Activated naive CD8-positive, alpha-beta T cell (primary cell): ENCODE data around the gene NTHL1.
"Not testable (repeated sequence)": the region's sequence is repeated elsewhere in the genome, so short reads cannot be mapped to it uniquely, and the experiment has no call there.

Source experiments
- H3K27ac Mint-ChIP-seq: one replicate; pipeline ENCODE4 v1.8.0; 2021; ENCODE audit warnings: mixed read lengths
- H3K27me3 Mint-ChIP-seq: one replicate; pipeline ENCODE4 v1.8.0; 2021; ENCODE audit warnings: mixed read lengths
- H3K36me3 Mint-ChIP-seq: one replicate; pipeline ENCODE4 v1.8.0; 2021; ENCODE audit warnings: mixed read lengths
- H3K4me1 Mint-ChIP-seq: one replicate; pipeline ENCODE4 v1.8.0; 2021; ENCODE audit warnings: low read depth, mixed read lengths
- H3K4me3 Mint-ChIP-seq: one replicate; pipeline ENCODE4 v1.8.0; 2021; ENCODE audit warnings: mild to moderate bottlenecking, mixed read lengths
- H3K9me3 Mint-ChIP-seq: one replicate; pipeline ENCODE4 v1.8.0; 2021; ENCODE audit warnings: low read depth, mixed read lengths

NTHL1 gene

GRCh38 chr16:2034696-2035430, 12.8 kb downstream of the NTHL1 start:
- no peaks in the 10 kb centered on the region for H3K36me3 Mint-ChIP-seq
- no peaks in the 10 kb centered on the region for H3K4me1 Mint-ChIP-seq
- no peaks in the 10 kb centered on the region for H3K9me3 Mint-ChIP-seq
- H3K27me3 Mint-ChIP-seq, result no peaks in the 10 kb centered on the region
- no peak overlapping the region for H3K27ac Mint-ChIP-seq
- H3K4me3 Mint-ChIP-seq, result no peak overlapping the region

- H3K4me3 Mint-ChIP-seq, H3K27me3 Mint-ChIP-seq, H3K9me3 Mint-ChIP-seq, H3K4me1 Mint-ChIP-seq, H3K27ac Mint-ChIP-seq, H3K36me3 Mint-ChIP-seq: not testable (repeated sequence)
Observed at GRCh38 chr16:2033909-2034695, 13.5 kb downstream of the NTHL1 start.

GRCh38 chr16:2033057-2033908, 14.4 kb downstream of the NTHL1 start:
- Mint-ChIP-seq H3K27ac (no peak overlapping the region), H3K36me3 (no peaks in the 10 kb centered on the region), H3K27me3 (no peaks in the 10 kb centered on the region)

GRCh38 chr16:2032285-2033056, 15.2 kb downstream of the NTHL1 start:
- Mint-ChIP-seq H3K4me3 (no peak overlapping the region), H3K27ac (no peak overlapping the region), H3K36me3 (no peaks in the 10 kb centered on the region), H3K4me1 (peaks cover 3% of the 10 kb centered on the region), H3K27me3 (no peaks in the 10 kb centered on the region), H3K9me3 (no peaks in the 10 kb centered on the region)

More at GRCh38 chr16:2033057-2033908, 14.4 kb downstream of the NTHL1 start:
- Mint-ChIP-seq H3K9me3 (no peaks in the 10 kb centered on the region), H3K4me3 (no peak overlapping the region), H3K4me1 (no peaks in the 10 kb centered on the region)

DNA sequence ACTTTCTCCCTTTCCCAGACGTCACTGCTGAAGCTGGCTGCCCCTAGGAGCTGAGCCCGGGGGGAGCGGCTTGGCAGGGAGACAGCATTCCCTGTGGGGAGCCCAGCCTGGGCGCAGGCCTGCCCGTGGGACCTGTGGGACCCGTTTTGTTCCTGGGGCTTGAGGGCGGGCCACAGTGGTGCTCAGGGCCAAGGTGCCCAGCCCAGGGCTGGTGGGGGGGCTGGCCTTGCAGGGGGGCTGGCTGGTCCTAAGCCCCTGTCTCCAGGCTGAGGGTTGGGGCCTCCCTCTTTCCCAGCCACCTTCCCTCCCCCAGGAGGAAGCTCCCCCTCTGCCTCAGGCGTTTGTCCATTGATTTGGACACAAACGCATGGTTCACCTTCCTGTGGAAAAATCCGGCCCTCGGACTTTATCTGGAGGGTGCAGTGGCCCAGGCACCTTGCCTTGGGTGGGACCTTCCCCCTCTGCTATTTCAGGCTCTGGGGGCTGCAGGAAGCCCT, 16.5 kb downstream of the NTHL1 start:
- Mint-ChIP-seq H3K27ac (no peak overlapping the region), H3K36me3 (no peaks in the 10 kb centered on the region), H3K9me3 (no peaks in the 10 kb centered on the region), H3K4me3 (no peak overlapping the region), H3K27me3 (no peaks in the 10 kb centered on the region), H3K4me1 (peaks cover 4% of the 10 kb centered on the region)

DNA sequence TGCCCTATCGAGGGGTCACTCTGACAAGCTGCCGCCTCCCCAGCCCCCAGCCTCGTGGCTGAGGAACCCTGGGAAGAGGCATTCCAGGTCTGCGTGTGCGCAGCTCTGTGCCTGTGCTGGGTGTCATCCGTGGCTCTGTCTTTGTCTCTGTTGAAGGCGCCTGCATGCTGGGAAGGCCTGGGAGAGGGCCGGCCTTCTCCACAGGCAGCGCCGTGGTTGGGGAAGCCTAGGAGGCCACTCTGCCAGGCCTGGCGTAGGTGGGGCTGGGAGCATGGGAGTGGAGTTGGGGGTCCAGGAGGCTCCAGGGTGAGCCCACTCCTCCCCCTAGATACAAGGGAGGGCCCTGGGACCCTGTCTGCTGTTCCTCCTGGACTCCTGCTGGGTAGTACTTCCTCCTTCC, 17.6 kb downstream of the NTHL1 start:
- H3K9me3 Mint-ChIP-seq, result no peaks in the 10 kb centered on the region
- H3K36me3 Mint-ChIP-seq, result no peaks in the 10 kb centered on the region
- H3K4me1 Mint-ChIP-seq, result peaks cover 7% of the 10 kb centered on the region
- H3K4me3 Mint-ChIP-seq, result no peak overlapping the region
- no peak overlapping the region for H3K27ac Mint-ChIP-seq
- H3K27me3 Mint-ChIP-seq, result no peaks in the 10 kb centered on the region

DNA sequence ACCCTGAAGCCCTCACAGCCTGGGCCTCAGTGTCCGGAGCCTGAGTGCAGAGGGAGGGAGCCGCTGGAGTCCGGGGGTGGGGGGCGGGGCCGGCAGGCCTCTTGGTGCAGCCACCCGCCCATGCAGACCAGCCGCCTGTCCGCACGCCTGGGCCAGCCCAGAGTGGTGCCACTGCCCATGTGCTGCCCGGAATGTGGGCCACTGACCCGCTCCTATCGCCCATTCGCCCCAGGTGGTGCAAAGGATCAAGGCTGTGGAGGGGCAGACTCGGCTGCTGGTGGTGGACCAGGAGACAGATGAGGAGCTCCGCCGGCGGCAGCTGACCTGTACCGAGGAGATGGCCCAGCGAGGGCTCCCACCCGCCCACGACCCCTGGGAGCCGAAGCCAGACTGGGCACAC, 18.3 kb downstream of the NTHL1 start:
- H3K36me3 Mint-ChIP-seq, result no peaks in the 10 kb centered on the region

DNA sequence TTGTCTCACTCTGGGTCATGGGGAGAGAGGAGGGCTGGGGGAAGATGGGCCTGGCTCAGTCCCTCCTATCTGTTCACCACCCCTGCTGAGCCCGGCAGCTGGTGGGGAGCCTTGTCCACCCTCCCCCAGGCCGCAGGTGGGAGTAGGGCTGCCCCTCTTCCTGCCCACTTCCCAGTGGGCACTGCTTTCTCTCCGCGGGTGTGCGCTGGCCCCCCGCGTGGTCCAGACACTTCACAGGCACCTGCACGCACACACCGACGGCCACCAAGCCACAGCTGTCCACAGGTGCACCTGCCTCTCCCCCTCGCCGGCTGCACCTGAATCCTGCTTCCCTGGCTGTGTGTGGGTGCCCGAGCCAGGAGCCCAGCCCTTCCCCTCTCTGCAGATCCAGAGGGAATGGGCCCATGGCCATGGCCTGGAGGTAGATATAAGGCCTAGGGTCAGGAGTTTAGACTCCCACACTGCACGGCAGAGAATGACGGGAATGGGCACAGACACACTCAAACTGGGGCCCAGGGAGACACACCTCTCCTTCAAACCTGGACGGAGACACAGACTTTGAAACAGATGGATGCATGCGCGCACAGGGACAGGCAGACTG, 18.9 kb downstream of the NTHL1 start:
- H3K27ac Mint-ChIP-seq, result no peak overlapping the region

More for the DNA sequence above, 18.3 kb downstream of the NTHL1 start:
- Mint-ChIP-seq H3K9me3 (no peaks in the 10 kb centered on the region), H3K27ac (no peak overlapping the region), H3K4me1 (peaks cover 7% of the 10 kb centered on the region), H3K4me3 (no peak overlapping the region), H3K27me3 (no peaks in the 10 kb centered on the region)

DNA sequence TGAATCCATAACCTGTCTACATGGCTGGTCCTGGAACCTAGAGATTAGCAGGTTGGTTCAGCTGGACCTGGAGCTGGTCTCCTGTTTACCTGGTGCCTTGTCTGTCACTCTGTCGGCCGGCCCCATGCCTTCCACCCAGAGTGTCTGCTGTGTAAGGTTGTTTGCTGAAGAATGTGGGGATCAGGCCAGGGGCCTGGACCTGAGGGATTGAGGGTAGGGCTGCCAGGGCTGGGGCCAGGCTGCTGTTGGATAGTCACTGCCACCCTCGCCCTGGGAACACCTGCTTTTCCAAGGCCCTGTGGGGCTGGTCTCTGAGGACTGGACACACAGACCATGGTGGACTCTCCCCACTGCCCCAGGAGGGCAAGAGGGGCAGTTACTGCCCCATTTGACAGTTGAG, 19.5 kb downstream of the NTHL1 start:
- H3K9me3 Mint-ChIP-seq, result no peaks in the 10 kb centered on the region
- peak overlapping the region; percentile 78 for H3K4me3 Mint-ChIP-seq
- H3K27ac Mint-ChIP-seq, result no peak overlapping the region

More for the DNA sequence above, 18.9 kb downstream of the NTHL1 start:
- H3K27me3 Mint-ChIP-seq, result no peaks in the 10 kb centered on the region
- peaks cover 12% of the 10 kb centered on the region for H3K4me1 Mint-ChIP-seq
- H3K36me3 Mint-ChIP-seq, result no peaks in the 10 kb centered on the region
- no peaks in the 10 kb centered on the region for H3K9me3 Mint-ChIP-seq
- H3K4me3 Mint-ChIP-seq, result no peak overlapping the region

GRCh38 chr16:2027024-2028010, 20.3 kb downstream of the NTHL1 start:
- H3K4me1 Mint-ChIP-seq, result peaks cover 19% of the 10 kb centered on the region
- H3K36me3 Mint-ChIP-seq, result no peaks in the 10 kb centered on the region

More for the DNA sequence above, 19.5 kb downstream of the NTHL1 start:
- Mint-ChIP-seq H3K4me1 (peaks cover 12% of the 10 kb centered on the region), H3K27me3 (no peaks in the 10 kb centered on the region), H3K36me3 (no peaks in the 10 kb centered on the region)

DNA sequence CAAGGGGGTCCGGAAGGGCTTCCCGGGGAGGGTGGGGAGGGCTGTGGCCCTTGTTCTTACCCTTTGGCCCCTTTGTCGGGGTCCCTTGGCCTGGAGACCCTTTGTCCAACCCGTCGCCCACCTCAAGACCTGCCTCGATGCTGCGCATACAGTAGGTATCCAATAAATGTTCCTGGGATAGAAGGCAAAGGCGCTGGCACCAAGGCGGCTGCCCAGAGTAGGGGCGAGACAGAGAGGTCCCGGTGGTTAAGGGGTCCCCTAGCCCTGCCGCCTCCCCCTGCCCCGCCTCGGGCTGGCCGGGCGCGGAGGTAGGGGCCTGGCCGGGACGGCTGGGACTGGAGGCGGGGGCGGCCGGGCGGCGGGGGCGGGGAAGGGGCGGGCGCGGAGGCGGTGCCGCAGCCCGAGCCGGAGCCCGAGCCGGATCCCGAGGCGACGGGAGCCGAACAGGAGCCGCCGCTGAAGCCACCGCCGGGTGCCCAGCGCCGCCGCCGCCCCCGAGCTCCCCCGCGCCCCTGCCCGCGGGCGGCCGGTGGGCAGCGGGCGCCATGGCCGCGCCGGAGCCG, 21.1 kb downstream of the NTHL1 start, which contains the start of gene NHERF2:
Gene NHERF2 (plus strand): TSS at position 442 of the 563 bp plus-strand sequence. CDS start 104 bp downstream, at position 546.
- Mint-ChIP-seq H3K4me3 (peak within 1 kb of the TSS; percentile 78), H3K4me1 (peaks cover 19% of the 10 kb centered on the region), H3K27me3 (peaks cover 3% of the 10 kb centered on the region), H3K27ac (no peak within 1 kb of the TSS), H3K36me3 (no peaks in the 10 kb centered on the region), H3K9me3 (no peaks in the 10 kb centered on the region)

More at GRCh38 chr16:2027024-2028010, 20.3 kb downstream of the NTHL1 start:
- H3K9me3 Mint-ChIP-seq, result no peaks in the 10 kb centered on the region
- H3K4me3 Mint-ChIP-seq, result peak overlapping the region; percentile 78
- H3K27me3 Mint-ChIP-seq, result peaks cover 2% of the 10 kb centered on the region
- H3K27ac Mint-ChIP-seq, result no peak overlapping the region

GRCh38 chr16:2025878-2026460, 21.7 kb downstream of the NTHL1 start:
- Mint-ChIP-seq H3K27me3 (peaks cover 4% of the 10 kb centered on the region), H3K4me3 (peak overlapping the region; percentile 44), H3K9me3 (no peaks in the 10 kb centered on the region), H3K36me3 (no peaks in the 10 kb centered on the region), H3K27ac (no peak overlapping the region), H3K4me1 (peaks cover 19% of the 10 kb centered on the region)
